Panc1 (cell line): ENCODE measurements around the gene STK39.

Source experiments
- SIN3A ChIP-seq: IDR thresholded peaks from 2 replicates; pipeline ENCODE4 v1.6.1; 2012; ENCODE audit warnings: low read depth, mild to moderate bottlenecking, low read length, moderate library complexity, borderline replicate concordance; ENCODE audit not compliant: insufficient read depth
- TF ChIP-seq, protein P1 (sequence below): fragments of 450-650 bp; IDR thresholded peaks from 2 replicates; pipeline ENCODE4 v1.5.1; 2017; ENCODE audit warnings: mild to moderate bottlenecking

DNA sequence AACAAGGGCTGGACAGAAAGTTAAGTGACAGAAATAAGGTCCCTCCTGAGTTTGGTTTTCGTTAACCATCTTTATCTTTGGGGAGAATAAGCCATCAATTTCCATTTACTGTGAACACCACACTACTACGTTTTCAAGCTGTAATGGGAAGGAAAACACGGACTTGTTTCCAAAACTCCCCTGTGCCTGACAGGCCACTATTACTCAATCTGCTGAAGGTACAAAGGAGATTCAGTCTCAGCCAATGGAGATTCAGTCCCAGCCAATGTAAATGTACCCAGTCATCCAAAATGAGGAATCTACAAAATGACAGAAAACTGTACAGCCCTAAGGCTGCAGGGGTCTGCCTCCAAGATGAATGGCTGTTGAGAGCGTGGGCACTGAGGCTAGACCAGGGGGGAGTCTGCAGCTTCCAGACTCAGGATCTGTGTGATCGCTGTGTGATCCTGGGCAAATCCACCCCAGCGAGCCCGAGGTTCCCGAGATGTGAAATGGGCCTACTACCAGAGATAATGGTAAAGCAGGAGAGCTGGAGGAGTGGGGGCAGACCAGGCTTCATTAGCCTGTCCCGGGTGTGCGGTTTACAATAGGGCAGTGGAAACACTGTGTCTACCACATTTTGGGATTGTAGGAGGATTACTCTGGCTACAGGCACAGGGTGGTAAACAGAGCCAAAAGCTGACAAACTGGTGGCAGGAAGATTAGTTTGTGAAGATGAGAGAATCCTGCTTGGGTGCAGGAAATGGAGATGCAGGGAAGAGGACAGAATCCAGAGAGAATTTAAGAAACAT, 284.8 kb downstream of the STK39 start:
- TF ChIP-seq, protein P1, sequence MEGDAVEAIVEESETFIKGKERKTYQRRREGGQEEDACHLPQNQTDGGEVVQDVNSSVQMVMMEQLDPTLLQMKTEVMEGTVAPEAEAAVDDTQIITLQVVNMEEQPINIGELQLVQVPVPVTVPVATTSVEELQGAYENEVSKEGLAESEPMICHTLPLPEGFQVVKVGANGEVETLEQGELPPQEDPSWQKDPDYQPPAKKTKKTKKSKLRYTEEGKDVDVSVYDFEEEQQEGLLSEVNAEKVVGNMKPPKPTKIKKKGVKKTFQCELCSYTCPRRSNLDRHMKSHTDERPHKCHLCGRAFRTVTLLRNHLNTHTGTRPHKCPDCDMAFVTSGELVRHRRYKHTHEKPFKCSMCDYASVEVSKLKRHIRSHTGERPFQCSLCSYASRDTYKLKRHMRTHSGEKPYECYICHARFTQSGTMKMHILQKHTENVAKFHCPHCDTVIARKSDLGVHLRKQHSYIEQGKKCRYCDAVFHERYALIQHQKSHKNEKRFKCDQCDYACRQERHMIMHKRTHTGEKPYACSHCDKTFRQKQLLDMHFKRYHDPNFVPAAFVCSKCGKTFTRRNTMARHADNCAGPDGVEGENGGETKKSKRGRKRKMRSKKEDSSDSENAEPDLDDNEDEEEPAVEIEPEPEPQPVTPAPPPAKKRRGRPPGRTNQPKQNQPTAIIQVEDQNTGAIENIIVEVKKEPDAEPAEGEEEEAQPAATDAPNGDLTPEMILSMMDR, result no peak
- no peak for TF ChIP-seq SIN3A
